SK-MEL-5 (cell line): ENCODE results near the gene PRX. TPM values are rescaled to one million over a fixed set of nuclear protein-coding genes. Genes with fewer than 3 reads are reported as not detected.
A peak's percentile ranks its signal among the peaks of the same experiment; 100 is the strongest.
"Not testable (repeated sequence)": the region's sequence is repeated elsewhere in the genome, so short reads cannot be mapped to it uniquely, and the experiment has no call there.

ENCODE experiments used
- DNase-seq: peaks from one replicate; pipeline ENCODE4 v3.0.0-alpha.2; 2016; ENCODE audit warnings: low read depth, low spot score
- in situ Hi-C: cut with HindIII; loops from 2 replicates; pipeline ENCODE4 v1.10.0; 2016; ENCODE audit warnings: low sequenced_read_pairs, high pct_unique_total_duplicates, low pct_unique_long_range_greater_than_20kb
- total RNA-seq: library from RNA; depleted of rRNA; stranded (reverse); fragments of >200 nt; shearing (Covaris generic); gene quantifications from 2 replicates; pipeline ENCODE4 v1.2.3, GENCODE V29; 2014

The PRX gene
- total RNA-seq, 1 experiment from 2014 or later = 0.95 TPM

DNA sequence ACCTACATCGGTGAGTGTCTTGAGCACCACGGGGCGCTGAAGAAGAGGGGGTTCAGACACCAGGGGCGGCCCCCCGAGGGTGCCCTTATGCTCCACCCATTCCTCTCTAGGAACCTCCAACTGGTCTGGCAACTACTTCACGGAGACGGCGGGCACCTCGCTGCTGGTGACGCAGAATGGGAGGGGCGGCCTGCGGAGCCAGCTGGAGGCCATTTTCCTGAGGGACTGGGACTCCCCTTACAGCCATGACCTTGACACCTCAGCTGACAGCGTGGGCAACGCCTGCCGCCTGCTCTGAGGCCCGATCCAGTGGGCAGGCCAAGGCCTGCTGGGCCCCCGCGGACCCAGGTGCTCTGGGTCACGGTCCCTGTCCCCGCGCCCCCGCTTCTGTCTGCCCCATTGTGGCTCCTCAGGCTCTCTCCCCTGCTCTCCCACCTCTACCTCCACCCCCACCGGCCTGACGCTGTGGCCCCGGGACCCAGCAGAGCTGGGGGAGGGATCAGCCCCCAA lies 35.2 kb downstream of the PRX start:
- DNase-seq = no peak
- in situ Hi-C loops = no loop called here

GRCh38 chr19:40376286-40376862 lies 36.8 kb downstream of the PRX start:
- in situ Hi-C loops = no loop called here

GRCh38 chr19:40374084-40374483 lies 39.1 kb downstream of the PRX start:
- no peak for DNase-seq
- in situ Hi-C loops = no loop called here

More at GRCh38 chr19:40376286-40376862, 36.8 kb downstream of the PRX start:
- no peak for DNase-seq

DNA sequence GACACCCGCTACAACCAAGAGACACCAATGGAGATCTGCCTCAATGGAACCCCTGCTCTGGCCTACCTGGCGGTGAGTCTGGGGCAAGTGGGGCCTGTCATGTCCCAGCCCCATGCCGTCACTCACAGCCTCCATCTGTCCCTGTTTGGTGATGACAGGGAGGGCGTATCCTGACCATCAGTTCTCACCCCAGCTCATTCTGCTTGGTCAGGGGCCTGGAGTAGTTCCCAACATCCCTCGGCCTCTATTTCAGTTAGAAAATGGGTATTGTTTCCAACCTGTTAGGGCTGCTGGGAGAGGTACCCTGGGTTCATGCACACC lies 41.4 kb downstream of the PRX start:
- no peak for DNase-seq
- in situ Hi-C loops = no loop called here

DNA sequence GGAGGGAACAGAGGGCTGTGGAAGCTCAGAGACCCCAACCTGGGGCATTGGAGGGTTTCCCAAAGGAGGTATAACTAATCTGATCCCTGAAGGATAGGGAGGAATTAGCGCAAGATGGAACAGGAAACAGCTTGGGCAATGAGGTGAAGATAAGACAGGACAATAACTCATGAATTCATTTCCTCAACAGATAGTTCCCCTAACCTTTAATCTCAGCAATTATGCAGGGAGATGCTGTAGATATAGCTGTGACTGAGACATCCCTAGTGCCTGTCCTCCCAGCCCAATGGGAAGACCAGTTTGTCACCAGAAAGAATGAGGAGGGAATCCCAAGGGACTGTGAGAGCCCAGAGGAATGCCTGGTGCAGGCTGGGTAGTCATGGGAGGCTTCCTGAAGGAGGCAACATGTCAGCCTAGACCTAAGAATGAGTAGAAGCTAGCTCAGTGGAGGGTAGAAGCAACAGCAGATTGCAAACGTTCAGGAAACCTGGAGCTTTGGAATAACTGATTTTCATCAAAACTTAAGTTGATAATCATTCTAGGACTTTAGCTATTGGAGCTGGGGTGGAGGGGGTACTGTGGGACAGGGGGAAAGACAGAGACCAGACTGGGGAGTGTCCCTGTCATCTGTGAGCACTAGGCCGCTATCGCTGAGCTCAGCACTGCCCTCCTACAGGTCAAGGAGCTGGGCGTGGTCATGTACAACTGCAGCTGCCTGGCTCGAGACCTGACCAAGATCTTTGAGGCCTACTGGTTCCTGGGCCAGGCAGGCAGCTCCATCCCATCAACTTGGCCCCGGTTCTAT lies 42.0 kb downstream of the PRX start:
- DNase-seq = no peak
- in situ Hi-C loops = no loop called here

DNA sequence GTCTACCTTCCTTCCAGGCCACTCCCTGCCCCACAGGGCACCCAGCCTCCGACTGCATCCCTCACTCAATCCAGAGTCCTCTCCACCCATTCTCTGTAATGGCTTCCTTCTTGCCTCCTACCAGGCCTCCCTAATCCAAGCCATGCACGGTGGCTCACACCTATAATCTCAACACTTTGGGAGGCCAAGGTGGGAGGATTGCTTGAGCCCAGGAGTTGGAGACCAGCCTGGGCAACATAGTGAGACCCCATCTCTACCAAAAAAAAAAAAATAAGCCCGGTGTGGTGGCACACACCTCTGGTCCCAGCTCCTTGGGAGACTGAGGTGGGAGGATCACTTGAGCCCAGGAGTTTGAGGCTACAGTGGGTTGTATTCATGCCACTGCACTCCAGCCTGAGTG lies 42.9 kb downstream of the PRX start:
- DNase-seq, in situ Hi-C loops: not testable (repeated sequence)

- DNase-seq = no peak
- in situ Hi-C loops = no loop called here
These were observed 43.4 kb downstream of the PRX start for GRCh38 chr19:40369797-40370196.

GRCh38 chr19:40367577-40368434 lies 45.4 kb downstream of the PRX start:
- in situ Hi-C loops = no loop called here
- DNase-seq = no peak

DNA sequence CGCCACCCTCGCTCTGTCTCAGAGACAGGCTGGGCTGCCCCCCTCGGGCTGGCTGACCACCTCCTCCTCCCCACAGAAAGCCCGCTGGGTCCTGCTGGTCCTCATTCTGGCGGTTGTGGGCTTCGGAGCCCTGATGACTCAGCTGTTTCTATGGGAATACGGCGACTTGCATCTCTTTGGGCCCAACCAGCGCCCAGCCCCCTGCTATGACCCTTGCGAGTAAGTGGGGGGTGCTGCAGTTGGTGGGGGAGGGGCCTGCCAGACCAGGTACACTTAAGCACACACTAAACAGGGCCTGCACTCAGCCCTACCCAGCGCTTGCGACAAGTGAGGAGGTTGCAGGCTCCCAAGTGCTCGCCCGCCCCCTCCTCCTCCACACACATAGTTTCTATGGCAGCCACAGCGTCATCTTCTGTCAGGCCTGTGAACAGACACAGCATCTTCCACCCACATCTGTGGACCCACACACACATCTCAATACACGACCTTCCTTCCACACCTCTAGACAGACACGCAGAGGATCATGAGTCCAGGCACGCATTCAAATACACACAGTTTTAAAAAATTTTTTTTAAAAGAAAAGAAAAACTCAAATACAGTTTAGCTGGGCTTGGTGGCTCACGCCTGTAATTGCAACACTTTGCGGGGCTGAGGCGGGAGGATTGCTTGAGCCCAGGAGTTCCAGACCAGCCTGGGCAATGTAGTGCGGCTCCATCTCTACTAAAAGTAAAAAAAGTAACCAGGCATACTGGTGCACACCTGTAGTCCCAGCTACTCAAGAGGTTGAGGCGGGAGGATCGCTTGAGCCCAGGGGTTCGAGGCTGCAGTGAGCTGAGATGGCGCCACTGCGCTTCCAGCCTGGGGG lies 46.2 kb downstream of the PRX start:
- DNase-seq = no peak
- in situ Hi-C loops = no loop called here

- in situ Hi-C loops = no loop called here
- DNase-seq = peak; percentile 27
These were observed 47.4 kb downstream of the PRX start for GRCh38 chr19:40365613-40366401.

DNA sequence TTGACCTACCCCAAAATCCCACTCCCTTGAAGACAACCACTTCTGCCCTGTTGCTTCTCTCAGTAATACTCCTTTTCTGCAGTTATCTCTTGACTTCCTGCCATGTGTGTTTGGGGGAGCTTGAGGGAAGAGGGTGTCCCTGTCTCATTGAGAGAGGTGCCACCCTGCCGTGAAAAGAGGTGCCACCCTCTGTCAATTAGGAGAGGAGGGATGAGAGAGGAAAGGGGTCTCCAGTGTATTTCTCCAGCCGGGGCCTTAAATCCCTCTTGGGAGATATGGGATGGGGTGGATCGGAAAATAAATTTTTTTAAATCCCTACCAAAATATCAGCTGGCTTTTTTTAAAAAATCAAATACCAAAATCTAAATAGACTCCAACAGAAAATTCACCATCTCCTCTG lies 48.2 kb downstream of the PRX start:
- in situ Hi-C loops = no loop called here

GRCh38 chr19:40363069-40363468 lies 50.1 kb downstream of the PRX start:
- in situ Hi-C loops = no loop called here
- DNase-seq = no peak

More for the DNA sequence above, 48.2 kb downstream of the PRX start:
- no peak for DNase-seq

- in situ Hi-C loops = no loop called here
- no peak for DNase-seq
These were observed 51.0 kb downstream of the PRX start for GRCh38 chr19:40362160-40362559.

GRCh38 chr19:40360708-40361241 lies 52.4 kb downstream of the PRX start:
- in situ Hi-C loops = no loop called here
- DNase-seq = no peak

DNA sequence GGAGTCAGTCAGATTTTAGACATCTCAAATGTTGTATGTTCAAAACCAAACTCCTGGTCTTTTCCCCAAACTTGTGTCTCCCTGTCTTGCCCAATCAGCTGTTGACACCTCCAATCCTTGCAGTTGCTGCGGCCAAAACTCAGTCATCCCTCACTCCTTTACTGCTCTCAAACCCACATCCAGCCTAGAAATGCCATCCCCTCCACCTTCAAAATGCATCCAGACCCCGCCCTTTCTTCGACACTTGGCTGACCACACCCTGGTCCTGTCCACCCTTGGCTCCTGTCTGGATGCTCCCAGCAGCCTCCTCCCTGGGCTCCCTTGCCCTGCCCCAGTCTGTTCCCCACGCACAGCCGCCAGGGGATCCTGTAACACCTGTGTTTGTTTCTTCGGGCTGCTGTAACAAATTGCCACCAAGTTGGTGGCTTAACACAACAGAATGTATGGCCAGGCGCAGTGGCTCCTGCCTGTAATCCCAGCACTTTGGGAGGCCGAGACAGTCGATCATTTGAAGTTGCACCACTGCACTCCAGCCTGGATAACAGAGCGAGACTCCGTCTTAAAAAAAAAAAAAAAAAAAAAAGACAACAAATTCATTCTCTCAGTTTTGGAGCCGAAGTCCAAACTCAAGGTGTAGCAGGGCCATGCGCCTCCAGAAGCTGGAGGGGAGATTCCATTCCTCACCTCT lies 53.0 kb downstream of the PRX start:
- no peak for DNase-seq
- in situ Hi-C loops = no loop called here

GRCh38 chr19:40358773-40359172 lies 54.4 kb downstream of the PRX start:
- in situ Hi-C loops = no loop called here
- no peak for DNase-seq
